Endothelial cell of umbilical vein (primary cell): ENCODE data around the gene DYNC1H1. TPM values are rescaled to one million over a fixed set of nuclear protein-coding genes. Genes with fewer than 3 reads are reported as not detected.

Experiments
- BruUV-seq: library from RNA; stranded (reverse); fragments of 400-500 nt; replicated peaks from 2 replicates; lab custom pipeline; 2021; lab: Mats Ljungman, UMichigan
- CTCF ChIA-PET: fragments of 300-600, 350-600 bp; sonication (Branson Sonifier 250); formaldehyde crosslinking; loops from one replicate; lab custom pipeline; 2021; ENCODE audit warnings: antibody characterized with exemption, inconsistent platforms; lab: Charles Lee
- POLR2A ChIA-PET: fragments of 300-600, 350-600 bp; sonication (Branson Sonifier 250); formaldehyde crosslinking; loops from one replicate; lab custom pipeline; 2021; ENCODE audit warnings: antibody characterized with exemption, inconsistent platforms; lab: Charles Lee
- DNase-seq: peaks from one replicate; pipeline ENCODE4 v3.0.0-alpha.2; 2011; ENCODE audit warnings: low read depth, low spot score
- FAIRE-seq: peaks from 2 replicates; lab custom pipeline; 2011; peaks lifted over from hg19 to GRCh38; lab: Jason Lieb, UNC
- H2AFZ ChIP-seq: 2 replicates; pipeline ENCODE4 v1.6.0; 2012; ENCODE audit warnings: low read depth, low read length, control low read depth, inconsistent platforms
- H3K27ac ChIP-seq: 2 replicates; pipeline ENCODE4 v1.5.1; 2011; ENCODE audit warnings: low read depth, mild to moderate bottlenecking, control low read depth, low read length, moderate library complexity; ENCODE audit not compliant: insufficient read depth
- H3K27me3 ChIP-seq, 2 experiments: 2 replicates each; pipeline versions ENCODE4 v1.6.0 to v1.6.1; 2011; ENCODE audit warnings: low read length in 2 of 2, mixed read lengths in 1 of 2; ENCODE audit not compliant: control insufficient read depth in 2 of 2, insufficient read depth in 2 of 2
- H3K36me3 ChIP-seq, 2 experiments: 2 replicates in 1 of 2; 3 replicates in 1 of 2; pipeline ENCODE4 v1.5.1; 2011; ENCODE audit warnings: low read length in 2 of 2, mild to moderate bottlenecking in 1 of 2, moderate library complexity in 1 of 2; ENCODE audit not compliant: control insufficient read depth in 2 of 2, insufficient read depth in 2 of 2; ENCODE audit errors: extremely low read depth in 1 of 2
- H3K4me1 ChIP-seq: 3 replicates; pipeline ENCODE4 v1.5.1; 2011; ENCODE audit warnings: mild to moderate bottlenecking, low read length; ENCODE audit not compliant: control insufficient read depth, insufficient read depth; ENCODE audit errors: extremely low read depth
- H3K4me2 ChIP-seq: 2 replicates; pipeline ENCODE4 v1.6.1; 2011; ENCODE audit warnings: low read length, control low read depth, mixed read lengths; ENCODE audit not compliant: insufficient read depth
- H3K4me3 ChIP-seq, 3 experiments: fragments of 200-600 bp in 1 of 3; sonication (generic), shearing (Covaris generic) in 1 of 3; replicated peaks in 1 of 3; 2 replicates each; pipeline ENCODE4 v1.5.1; 2011 to 2016; ENCODE audit warnings: control low read depth in 3 of 3, low read length in 3 of 3, mild to moderate bottlenecking in 2 of 3, inconsistent platforms in 1 of 3, low read depth in 1 of 3, moderate library complexity in 1 of 3; ENCODE audit not compliant: insufficient read depth in 1 of 3
- H3K79me2 ChIP-seq: 2 replicates; pipeline ENCODE4 v1.6.0; 2012; ENCODE audit warnings: low read length, inconsistent platforms; ENCODE audit not compliant: control insufficient read depth, insufficient read depth
- H3K9ac ChIP-seq: replicated peaks from 2 replicates; pipeline ENCODE3; 2011; ENCODE audit warnings: low read length, control low read depth; ENCODE audit not compliant: insufficient read depth; ENCODE audit errors: extremely low read depth
- H3K9me1 ChIP-seq: replicated peaks from 3 replicates; pipeline ENCODE4 v1.6.0; 2011; ENCODE audit warnings: mild to moderate bottlenecking, low read length; ENCODE audit not compliant: control insufficient read depth, insufficient read depth; ENCODE audit errors: extremely low read depth
- H3K9me3 ChIP-seq: replicated peaks from 2 replicates; pipeline ENCODE4 v1.5.1; 2012; ENCODE audit warnings: low read length, inconsistent platforms; ENCODE audit not compliant: control insufficient read depth, insufficient read depth
- H4K20me1 ChIP-seq: replicated peaks from 2 replicates; pipeline ENCODE3; 2011; ENCODE audit warnings: mild to moderate bottlenecking, low read length; ENCODE audit not compliant: control insufficient read depth, insufficient read depth; ENCODE audit errors: extremely low read depth
- CTCF ChIP-seq, 2 donors: IDR thresholded peaks; 1 replicate in 1 of 2; 2 replicates in 1 of 2; pipeline ENCODE4 v1.5.1; 2011; ENCODE audit warnings: low read length in 2 of 2, mild to moderate bottlenecking in 2 of 2, moderate library complexity in 2 of 2, control low read depth in 1 of 2, inconsistent platforms in 1 of 2, low read depth in 1 of 2; ENCODE audit not compliant: insufficient read depth in 1 of 2; ENCODE audit errors: extremely low read depth in 1 of 2
- EZH2 ChIP-seq: IDR thresholded peaks from 2 replicates; pipeline ENCODE4 v1.6.1; 2012; ENCODE audit warnings: borderline replicate concordance, low read depth, mild to moderate bottlenecking, moderate library complexity, low read length, inconsistent platforms; ENCODE audit not compliant: severe bottlenecking
- FOS ChIP-seq: IDR thresholded peaks from 2 replicates; pipeline ENCODE4 v1.6.1; 2011; ENCODE audit warnings: mild to moderate bottlenecking, low read length, moderate library complexity, borderline replicate concordance; ENCODE audit not compliant: insufficient read depth
- GATA2 ChIP-seq: IDR thresholded peaks from 2 replicates; pipeline ENCODE4 v1.7.0; 2011; ENCODE audit warnings: low read depth, mild to moderate bottlenecking, moderate library complexity, mixed read lengths, low read length; ENCODE audit not compliant: insufficient read length, insufficient read depth
- JUN ChIP-seq: IDR thresholded peaks from 2 replicates; pipeline ENCODE4 v1.6.1; 2011; ENCODE audit warnings: borderline replicate concordance, low read depth; ENCODE audit not compliant: insufficient read length, insufficient read depth
- MAX ChIP-seq: IDR thresholded peaks from 2 replicates; pipeline ENCODE4 v1.6.1; 2011; ENCODE audit not compliant: insufficient read depth, insufficient read length
- MYC ChIP-seq: IDR thresholded peaks from one replicate; pipeline ENCODE4 v1.6.1; 2011; ENCODE audit warnings: mild to moderate bottlenecking, low read depth, low read length
- POLR2A ChIP-seq: IDR thresholded peaks from 2 replicates; pipeline ENCODE4 v1.6.1; 2012; ENCODE audit warnings: low read depth, mild to moderate bottlenecking, control low read depth, low read length
- POLR2AphosphoS5 ChIP-seq: IDR thresholded peaks from 2 replicates; pipeline ENCODE4 v1.6.1; 2012; ENCODE audit warnings: low read depth, mild to moderate bottlenecking, control low read depth, low read length, moderate library complexity; ENCODE audit not compliant: insufficient read depth
- dilution Hi-C: fragments of 300-500 bp; cut with MboI; formaldehyde crosslinking; loops from one replicate; pipeline ENCODE4 v1.15.0; 2019; ENCODE audit warnings: low sequenced_read_pairs; ENCODE audit not compliant: extremely low pct_ligation_motif_present
- intact Hi-C: fragments of 100-400 bp; cut with micrococcal nuclease; formaldehyde crosslinking; loops from one replicate; pipeline ENCODE4 v1.10.0; 2022
- polyA plus RNA-seq, 4 experiments: library from polyadenylated mRNA; depleted of rRNA in 3 of 4; stranded (reverse) in 3 of 4; unstranded in 1 of 4; fragments of >200 nt; gene quantifications; 2 replicates each; pipeline versions ENCODE4 v1.2.1 to v1.2.3, GENCODE V29; 2011 to 2012; ENCODE audit warnings: missing spikeins in 1 of 4
- total RNA-seq: library from RNA; stranded (reverse); gene quantifications from 2 replicates; pipeline ENCODE4 v1.2.3, GENCODE V29; 2021

The DYNC1H1 gene
- total and polyA plus RNA-seq, 2 donors (not counting 3 experiments of a cell fraction or from before 2014, with no cell fraction given), result 254 to 648 TPM

- no peaks in the 10 kb centered on the region for H3K9me1 ChIP-seq
- ChIA-PET POLR2A (interaction anchor here (0.6 to 0.9 kb wide), 2 partner anchors 152 to 202 kb away, joined by 3 read pairs; no protein-coding TSS in a partner anchor), CTCF (interaction anchor here (0.9 to 1.7 kb wide), 8 partner anchors 8 to 255 kb away, joined by 3 to 10 read pairs (median 5); no protein-coding TSS in a partner anchor)
- H3K9me3 ChIP-seq, result no peaks in the 10 kb centered on the region
- intact Hi-C loops, result loop anchor here (1.0 to 5.0 kb wide), 5 partner anchors 18 to 355 kb away; partner anchors contain the start of gene HSP90AA1
- dilution Hi-C loops, result no loop called here
- peaks cover 14% of the 10 kb centered on the region for H3K4me1 ChIP-seq
- no peak overlapping the region for H3K27ac ChIP-seq
- no peaks in the 10 kb centered on the region for H3K36me3 ChIP-seq
- TF ChIP-seq POLR2AphosphoS5 (no peak), JUN (no peak), MAX (no peak), POLR2A (no peak), EZH2 (no peak), GATA2 (no peak), MYC (no peak), CTCF (IDR thresholded peaks at IDR 0.05; ENCODE audit: extremely low read depth in 1 of 2, insufficient read depth in 1 of 2, low read depth in 1 of 2, low read length in 2 of 2) (no peak), FOS (no peak)
- no peaks in the 10 kb centered on the region for H3K27me3 ChIP-seq
- DNase-seq (no peak), FAIRE-seq (no peak)
- H3K9ac ChIP-seq, result no peak overlapping the region
- peaks cover 25% of the 10 kb centered on the region for H3K79me2 ChIP-seq
- BruUV-seq, result no TSS peak
- H3K4me2 ChIP-seq, result no peak overlapping the region
- H2AFZ ChIP-seq, result no peak overlapping the region
- H4K20me1 ChIP-seq, result no peaks in the 10 kb centered on the region
- H3K4me3 ChIP-seq, result no peak overlapping the region
Measured at GRCh38 chr14:101961746-101962502, 2.4 kb upstream of the DYNC1H1 start.
